ENCODE results near the gene LAPTM5.
A peak's percentile ranks its signal among the peaks of the same experiment; 100 is the strongest.
"Not testable (repeated sequence)": the region's sequence is repeated elsewhere in the genome, so short reads cannot be mapped to it uniquely, and the experiment has no call there.

The LAPTM5 gene

GRCh38 chr1:30770150-30770549 is 12.6 kb upstream of the LAPTM5 start:
- DNase-seq (ENCODE audit: low spot score) = no peak

GRCh38 chr1:30768830-30769718 is 11.5 kb upstream of the LAPTM5 start:
- DNase-seq (ENCODE audit: low spot score) = no peak

DNA sequence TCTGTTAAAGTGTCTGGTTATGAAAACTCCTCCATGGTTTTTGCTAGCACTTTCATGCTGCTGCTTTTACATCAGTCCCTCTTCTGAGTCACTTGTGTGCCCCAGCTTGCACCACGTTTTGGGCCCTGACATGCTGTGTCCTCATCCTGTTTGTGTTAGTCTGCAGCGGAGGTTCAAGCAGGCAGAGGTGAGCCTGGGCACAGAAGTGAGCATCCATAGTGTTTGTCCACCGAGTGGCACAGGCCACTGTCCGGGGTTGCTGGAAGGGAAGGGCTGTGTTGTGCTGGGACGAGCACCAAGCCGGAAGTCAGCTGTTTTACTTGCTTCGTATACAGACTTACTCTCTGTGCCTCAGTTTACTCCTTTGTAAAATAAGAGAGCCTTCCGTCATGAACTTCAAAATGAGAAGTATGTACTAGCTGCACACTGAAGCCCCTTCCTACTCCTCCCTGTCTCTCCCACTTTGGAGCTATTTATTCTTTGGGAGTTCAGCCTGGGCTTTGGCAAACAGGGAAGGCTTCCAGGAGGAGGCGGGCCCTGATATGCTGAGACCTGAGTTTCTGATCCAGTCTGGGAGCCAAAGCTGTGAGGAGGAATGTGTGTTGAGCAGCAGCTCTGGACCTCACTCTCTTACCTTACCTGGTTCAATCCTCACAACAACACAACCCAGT is 10.7 kb upstream of the LAPTM5 start:
- DNase-seq (ENCODE audit: low spot score) = no peak

DNA sequence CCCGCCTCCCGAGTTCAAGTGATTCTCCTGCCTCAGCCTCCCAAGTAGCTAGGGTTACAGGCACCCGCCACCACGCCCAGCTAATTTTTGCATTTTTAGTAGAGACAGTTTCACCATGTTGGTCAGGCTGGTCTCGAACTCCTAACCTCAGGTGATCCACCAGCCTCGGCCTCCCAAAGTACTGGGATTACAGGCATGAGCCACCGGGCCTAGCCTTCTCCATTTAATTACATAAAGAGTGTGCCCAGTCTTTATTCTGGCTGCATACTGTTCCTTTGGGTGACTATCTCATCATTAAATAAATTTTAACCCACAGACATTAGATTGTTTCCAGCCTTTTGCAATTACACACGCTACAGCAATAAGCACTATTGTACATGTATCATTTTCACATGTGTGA is 9.4 kb upstream of the LAPTM5 start:
- not testable (repeated sequence) for DNase-seq (ENCODE audit: low spot score)

DNA sequence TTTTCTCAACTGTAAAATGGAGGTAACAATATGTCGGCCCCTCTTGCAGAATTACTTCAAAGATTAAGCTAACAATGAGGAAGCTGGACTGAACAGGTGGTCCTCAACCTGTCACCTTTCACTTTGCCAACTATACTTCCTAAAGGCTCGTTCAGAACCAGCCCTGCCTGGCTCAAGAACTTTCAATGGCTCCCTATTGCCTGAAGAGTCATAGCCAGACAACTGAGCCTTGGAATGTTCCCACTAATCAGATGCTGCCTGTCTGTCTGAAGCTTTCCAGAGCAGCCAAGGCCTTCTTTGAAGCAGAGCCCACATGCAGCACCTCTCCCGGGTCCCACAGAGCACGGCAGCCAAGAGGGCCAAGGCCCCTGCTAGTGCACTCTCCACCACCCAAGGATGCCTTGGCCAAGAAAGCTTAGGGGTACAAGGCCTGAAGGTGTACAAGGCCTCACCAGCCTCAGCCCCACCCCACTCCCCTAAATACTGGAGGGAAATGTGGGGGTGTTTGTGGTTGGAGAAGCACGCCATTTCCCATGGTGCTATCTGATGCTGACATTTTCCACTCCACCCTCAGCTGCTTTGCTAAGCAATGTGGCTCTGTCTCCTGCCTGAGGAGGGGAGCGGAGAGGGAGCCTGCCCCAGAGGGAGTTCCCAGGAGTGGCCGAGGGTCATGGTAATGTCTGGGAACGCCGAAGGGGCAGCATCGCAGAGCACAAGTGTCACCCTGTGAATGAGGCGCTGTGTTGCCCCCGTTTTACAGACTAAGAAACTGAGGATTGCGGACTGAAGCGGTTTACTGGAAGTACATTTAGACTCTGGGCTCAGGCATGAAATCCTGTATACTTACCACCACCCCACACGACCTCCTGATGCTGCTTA is 8.2 kb upstream of the LAPTM5 start:
- DNase-seq (ENCODE audit: low spot score) = no peak

GRCh38 chr1:30764939-30765555 is 7.5 kb upstream of the LAPTM5 start:
- DNase-seq (ENCODE audit: low spot score) = no peak

DNA sequence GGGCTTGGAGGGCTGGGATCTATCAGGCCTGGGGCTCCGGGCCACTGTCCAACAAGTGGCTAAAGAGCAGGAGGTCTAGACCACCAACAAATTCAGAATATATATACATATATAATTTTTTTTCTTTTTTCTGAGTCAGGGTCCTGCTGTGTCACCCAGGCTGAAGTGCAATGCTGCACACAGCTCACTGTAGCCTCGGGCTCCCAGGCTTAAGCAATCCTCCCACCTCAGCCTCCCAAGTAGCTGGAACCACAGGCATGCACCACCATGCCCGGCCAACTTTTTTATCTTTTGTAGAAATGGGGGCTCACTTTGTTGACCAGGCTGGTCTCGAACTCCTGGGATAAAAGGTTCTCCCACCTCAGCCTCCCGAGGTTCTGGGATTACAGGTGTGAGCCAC is 6.8 kb upstream of the LAPTM5 start:
- DNase-seq (ENCODE audit: low spot score) = no peak

GRCh38 chr1:30763651-30764248 is 6.2 kb upstream of the LAPTM5 start:
- DNase-seq (ENCODE audit: low spot score) = no peak

GRCh38 chr1:30762930-30763650 is 5.5 kb upstream of the LAPTM5 start:
- no peak for DNase-seq (ENCODE audit: low spot score)

DNA sequence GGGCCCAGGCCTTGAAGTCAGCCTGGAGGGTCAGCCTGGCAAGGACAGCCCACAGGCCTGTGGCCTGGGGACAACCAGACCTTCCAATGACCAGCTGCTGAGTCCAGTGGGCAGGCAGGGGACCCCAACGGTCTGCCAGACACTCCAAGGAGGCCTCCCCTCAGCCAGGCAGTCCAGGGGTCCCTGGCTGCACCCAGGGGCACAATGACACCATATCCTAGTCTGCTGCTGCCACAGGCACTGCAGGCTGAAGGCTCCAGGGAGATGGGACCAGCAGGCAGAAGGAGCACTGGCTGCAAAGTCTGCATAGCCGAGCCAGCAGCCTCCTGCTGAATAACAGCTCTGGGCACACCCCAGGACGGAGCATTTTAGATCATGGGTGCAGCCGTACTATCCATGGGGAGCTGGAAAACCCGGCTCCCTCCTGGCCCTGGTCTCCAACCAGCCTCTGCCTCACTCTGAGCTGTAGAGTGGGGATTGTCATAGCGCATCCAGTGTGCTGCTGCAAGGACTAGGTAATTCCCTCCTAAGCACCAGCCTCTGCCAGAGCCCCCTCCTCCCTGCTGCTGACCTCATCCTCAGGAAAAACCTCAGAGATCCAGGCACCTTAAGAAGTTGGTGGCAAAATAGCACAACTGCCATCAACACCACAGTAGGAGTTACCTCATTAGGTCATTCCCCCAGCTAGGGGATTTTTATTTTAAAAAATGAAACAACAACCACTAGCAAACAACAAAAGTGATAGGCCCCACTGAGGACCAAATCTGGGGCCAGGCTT is 4.8 kb upstream of the LAPTM5 start:
- no peak for DNase-seq (ENCODE audit: low spot score)

DNA sequence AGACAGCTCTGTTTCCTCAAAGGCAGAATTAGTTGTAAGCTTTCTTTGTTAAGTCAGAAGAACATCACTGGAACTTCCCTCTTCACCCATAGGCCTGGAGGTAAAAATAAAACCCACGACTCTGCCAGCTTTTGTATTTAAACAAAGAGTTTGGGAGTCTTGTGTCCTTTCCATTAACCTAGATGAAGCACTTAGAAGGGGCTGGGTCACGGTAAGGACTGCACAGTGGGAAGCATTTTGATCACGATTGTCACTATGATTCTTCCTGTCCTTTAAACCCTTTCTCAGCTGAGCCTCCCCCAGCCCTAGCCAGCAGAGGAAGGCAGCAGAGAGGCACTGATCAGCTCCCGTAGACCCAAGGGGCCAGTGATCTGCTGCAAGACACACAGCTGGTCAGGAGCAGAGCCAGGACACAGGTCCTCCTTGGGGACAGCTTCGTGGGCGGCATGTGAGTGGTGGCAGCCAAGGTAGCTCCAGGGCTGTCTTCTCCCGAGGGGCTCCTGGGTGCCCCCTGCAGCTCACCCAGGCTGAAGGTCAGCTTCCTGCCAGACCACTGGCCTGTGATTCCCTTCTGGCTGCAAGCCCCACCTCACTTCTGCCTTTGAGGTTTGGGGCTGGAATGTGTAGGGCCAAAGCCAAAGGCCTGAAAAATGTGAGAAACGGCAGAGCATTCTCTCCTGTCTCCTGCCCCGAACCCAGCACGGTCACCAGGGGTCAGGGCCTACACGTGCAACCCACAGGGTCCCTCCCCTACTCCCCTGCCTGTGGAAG is 4.0 kb upstream of the LAPTM5 start:
- no peak for DNase-seq (ENCODE audit: low spot score)

- no peak for DNase-seq (ENCODE audit: low spot score)
Measured at GRCh38 chr1:30760596-30761324, 3.2 kb upstream of the LAPTM5 start.

GRCh38 chr1:30759718-30760281 is 2.2 kb upstream of the LAPTM5 start:
- DNase-seq (ENCODE audit: low spot score) = no peak

- DNase-seq (ENCODE audit: low spot score) = no peak
Measured at GRCh38 chr1:30758785-30759380, 1.3 kb upstream of the LAPTM5 start.

- no peak for DNase-seq (ENCODE audit: low spot score)
Measured at GRCh38 chr1:30758121-30758688, 631 bp upstream of the LAPTM5 start.

- DNase-seq (ENCODE audit: low spot score) = peak; percentile 89
Measured at GRCh38 chr1:30756545-30757351, 826 bp downstream of the LAPTM5 start.

GRCh38 chr1:30756206-30756544 is 1.4 kb downstream of the LAPTM5 start:
- no peak for DNase-seq (ENCODE audit: low spot score)

All from kidney capillary endothelial cell (primary cell).